HAP-1 (cell line): Measurements from ENCODE around the gene TAF15.

ENCODE experiments used
- DNase-seq, 2 experiments: peaks; one replicate each; pipeline ENCODE4 v3.0.0-alpha.2; 2016 to 2020; ENCODE audit warnings: low spot score in 2 of 2
- H3K27me3 ChIP-seq: fragments of 250-450 bp; sonication (Bioruptor Pico); 2 replicates; pipeline ENCODE4 v1.5.1; 2020; ENCODE audit warnings: low read depth, mild to moderate bottlenecking, moderate library complexity
- H3K36me3 ChIP-seq: fragments of 250-450 bp; sonication (Bioruptor Pico); replicated peaks from 2 replicates; pipeline ENCODE4 v1.5.1; 2020; ENCODE audit warnings: mild to moderate bottlenecking
- H3K4me1 ChIP-seq: fragments of 250-450 bp; sonication (Bioruptor Pico); 2 replicates; pipeline ENCODE4 v1.5.1; 2020; ENCODE audit warnings: mild to moderate bottlenecking
- H3K4me3 ChIP-seq: fragments of 250-450 bp; sonication (Bioruptor Pico); 2 replicates; pipeline ENCODE4 v1.5.1; 2020; ENCODE audit warnings: mild to moderate bottlenecking, moderate library complexity
- H3K9me3 ChIP-seq: fragments of 250-450 bp; sonication (Bioruptor Pico); 2 replicates; pipeline ENCODE4 v1.5.1; 2020; ENCODE audit warnings: mild to moderate bottlenecking, moderate library complexity
- in situ Hi-C: fragments of 300-500 bp; cut with MboI; formaldehyde crosslinking; loops from 3 replicates; pipeline ENCODE4 v1.14.3; 2020; ENCODE audit warnings: low sequenced_read_pairs, inconsistent platforms, mixed read lengths

The TAF15 gene

GRCh38 chr17:35773679-35774425 is 35.4 kb upstream of the TAF15 start:
- DNase-seq, result no peak
- H3K9me3 ChIP-seq, result no peaks in the 10 kb centered on the region
- no peaks in the 10 kb centered on the region for H3K4me1 ChIP-seq
- in situ Hi-C loops, result no loop called here
- no peaks in the 10 kb centered on the region for H3K36me3 ChIP-seq
- H3K4me3 ChIP-seq, result no peak overlapping the region
- H3K27me3 ChIP-seq, result no peaks in the 10 kb centered on the region

- in situ Hi-C loops, result no loop called here
- no peaks in the 10 kb centered on the region for H3K9me3 ChIP-seq
- DNase-seq, result no peak
- H3K27me3 ChIP-seq, result no peaks in the 10 kb centered on the region
- H3K36me3 ChIP-seq, result no peaks in the 10 kb centered on the region
- no peak overlapping the region for H3K4me3 ChIP-seq
- H3K4me1 ChIP-seq, result no peaks in the 10 kb centered on the region
These were observed 34.8 kb upstream of the TAF15 start for GRCh38 chr17:35774499-35774898.

- in situ Hi-C loops, result no loop called here
- H3K27me3 ChIP-seq, result peaks cover under 1% of the 10 kb centered on the region; the same call in 1 of the 2 replicates
- no peak overlapping the region for H3K4me3 ChIP-seq
- no peak for DNase-seq
- H3K4me1 ChIP-seq, result no peaks in the 10 kb centered on the region
- no peaks in the 10 kb centered on the region for H3K9me3 ChIP-seq
- H3K36me3 ChIP-seq, result no peaks in the 10 kb centered on the region
These were observed 34.2 kb upstream of the TAF15 start for GRCh38 chr17:35775039-35775438.

GRCh38 chr17:35775583-35775982 is 33.7 kb upstream of the TAF15 start:
- Histone ChIP-seq H3K9me3 (no peaks in the 10 kb centered on the region), H3K36me3 (no peaks in the 10 kb centered on the region), H3K4me1 (no peaks in the 10 kb centered on the region), H3K27me3 (peaks cover 3% of the 10 kb centered on the region; the same call in 1 of the 2 replicates), H3K4me3 (no peak overlapping the region)
- in situ Hi-C loops, result no loop called here
- no peak for DNase-seq

- peaks cover 12% of the 10 kb centered on the region for H3K27me3 ChIP-seq
- H3K4me3 ChIP-seq, result no peak overlapping the region
- H3K9me3 ChIP-seq, result no peaks in the 10 kb centered on the region
- no peaks in the 10 kb centered on the region for H3K36me3 ChIP-seq
- in situ Hi-C loops, result no loop called here
- DNase-seq, result no peak
- no peaks in the 10 kb centered on the region for H3K4me1 ChIP-seq
These were observed 30.6 kb upstream of the TAF15 start for GRCh38 chr17:35778641-35779196.

GRCh38 chr17:35780950-35781349 is 28.3 kb upstream of the TAF15 start:
- no peaks in the 10 kb centered on the region for H3K36me3 ChIP-seq
- in situ Hi-C loops, result no loop called here
- no peak for DNase-seq
- H3K9me3 ChIP-seq, result no peaks in the 10 kb centered on the region
- H3K27me3 ChIP-seq, result peaks cover 12% of the 10 kb centered on the region
- no peak overlapping the region for H3K4me3 ChIP-seq
- no peaks in the 10 kb centered on the region for H3K4me1 ChIP-seq

GRCh38 chr17:35784895-35785294 is 24.4 kb upstream of the TAF15 start:
- Histone ChIP-seq H3K9me3 (no peaks in the 10 kb centered on the region), H3K27me3 (peaks cover 16% of the 10 kb centered on the region), H3K4me3 (no peak overlapping the region), H3K4me1 (no peaks in the 10 kb centered on the region), H3K36me3 (no peaks in the 10 kb centered on the region)
- in situ Hi-C loops, result no loop called here
- DNase-seq, result no peak

- H3K4me1 ChIP-seq, result no peaks in the 10 kb centered on the region
- no peak for DNase-seq
- no peaks in the 10 kb centered on the region for H3K9me3 ChIP-seq
- peaks cover 8% of the 10 kb centered on the region for H3K27me3 ChIP-seq
- in situ Hi-C loops, result no loop called here
- no peak overlapping the region for H3K4me3 ChIP-seq
- no peaks in the 10 kb centered on the region for H3K36me3 ChIP-seq
These were observed 22.3 kb upstream of the TAF15 start for GRCh38 chr17:35786941-35787432.

GRCh38 chr17:35788477-35789368 is 20.6 kb upstream of the TAF15 start:
- H3K27me3 ChIP-seq, result peaks cover 16% of the 10 kb centered on the region
- H3K4me1 ChIP-seq, result no peaks in the 10 kb centered on the region
- no peak overlapping the region for H3K4me3 ChIP-seq
- no peaks in the 10 kb centered on the region for H3K9me3 ChIP-seq
- H3K36me3 ChIP-seq, result no peaks in the 10 kb centered on the region
- DNase-seq, result no peak
- in situ Hi-C loops, result no loop called here

- H3K4me1 ChIP-seq, result no peaks in the 10 kb centered on the region
These were observed 18.4 kb upstream of the TAF15 start for GRCh38 chr17:35790841-35791240.

GRCh38 chr17:35791681-35792350 is 17.5 kb upstream of the TAF15 start:
- Histone ChIP-seq H3K4me1 (no peaks in the 10 kb centered on the region), H3K27me3 (peaks cover 24% of the 10 kb centered on the region), H3K9me3 (no peaks in the 10 kb centered on the region), H3K36me3 (no peaks in the 10 kb centered on the region), H3K4me3 (no peak overlapping the region)
- no peak for DNase-seq
- in situ Hi-C loops, result no loop called here

More at GRCh38 chr17:35790841-35791240, 18.4 kb upstream of the TAF15 start:
- in situ Hi-C loops, result no loop called here
- no peak for DNase-seq
- Histone ChIP-seq H3K9me3 (no peaks in the 10 kb centered on the region), H3K4me3 (no peak overlapping the region), H3K36me3 (no peaks in the 10 kb centered on the region), H3K27me3 (peaks cover 17% of the 10 kb centered on the region)

- no peak overlapping the region for H3K4me3 ChIP-seq
- H3K27me3 ChIP-seq, result peaks cover 30% of the 10 kb centered on the region
- no peak for DNase-seq
These were observed 16.0 kb upstream of the TAF15 start for GRCh38 chr17:35793257-35793656.

GRCh38 chr17:35795007-35795870 is 14.0 kb upstream of the TAF15 start, which contains the start of gene MMP28:
TSS of gene MMP28 (minus strand) at chr17:35795641. CDS start at chr17:35795377, 264 bp downstream.
- Histone ChIP-seq H3K27me3 (peaks cover 32% of the 10 kb centered on the region), H3K9me3 (no peaks in the 10 kb centered on the region), H3K36me3 (no peaks in the 10 kb centered on the region), H3K4me1 (no peaks in the 10 kb centered on the region), H3K4me3 (peak within 1 kb of the TSS; percentile 26)
- in situ Hi-C loops, result no loop called here
- peak in 1 of 2 experiments; percentile 59 for DNase-seq

More at GRCh38 chr17:35793257-35793656, 16.0 kb upstream of the TAF15 start:
- H3K36me3 ChIP-seq, result no peaks in the 10 kb centered on the region
- in situ Hi-C loops, result no loop called here
- no peaks in the 10 kb centered on the region for H3K9me3 ChIP-seq
- no peaks in the 10 kb centered on the region for H3K4me1 ChIP-seq
